Measurements from ENCODE around the gene RAB8B. TPM values are rescaled to one million over a fixed set of nuclear protein-coding genes. Genes with fewer than 3 reads are reported as not detected.
"Not testable (repeated sequence)": the region's sequence is repeated elsewhere in the genome, so short reads cannot be mapped to it uniquely, and the experiment has no call there.

RAB8B gene
- total and polyA plus RNA-seq, 3 donors from 2014 or later: 19.3 to 38.7 (median 20.8) TPM

GRCh38 chr15:63206079-63206478 lies 16.7 kb downstream of the RAB8B start:
- 88 to 92% methylated on average over 2 of the region's 2 CpGs for WGBS, 2 donors
- Histone ChIP-seq H3K9me3 (no peaks in the 10 kb centered on the region), H3K27me3 (no peaks in the 10 kb centered on the region), H3K36me3 (ENCODE audit: low read depth, missing control alignments) (no peaks in the 10 kb centered on the region), H3K4me1 (peaks cover 11% of the 10 kb centered on the region), H3K27ac (no peak overlapping the region), H3K4me3 (no peak overlapping the region)
- intact Hi-C loops (cut with DNase I; ENCODE audit: low total_unique reads): no loop called here
- TF ChIP-seq CTCF (IDR thresholded peaks at IDR 0.05) (no peak), POLR2A (IDR thresholded peaks at IDR 0.05) (no peak)
- DNase-seq: no peak

GRCh38 chr15:63208824-63209223 lies 19.4 kb downstream of the RAB8B start:
- intact Hi-C loops (cut with DNase I; ENCODE audit: low total_unique reads); H3K36me3 ChIP-seq (ENCODE audit: low read depth, missing control alignments); DNase-seq; H3K9me3 ChIP-seq; H3K27ac ChIP-seq; H3K4me3 ChIP-seq; H3K27me3 ChIP-seq: not testable (repeated sequence)
- whole genome bisulfite sequencing, 2 donors: 90 to 93% methylated on average over 12 of the region's 12 CpGs
- H3K4me1 ChIP-seq: peaks cover 20% of the 10 kb centered on the region

- H3K9me3 ChIP-seq: no peaks in the 10 kb centered on the region
- no peaks in the 10 kb centered on the region for H3K27me3 ChIP-seq
- peaks cover 20% of the 10 kb centered on the region for H3K4me1 ChIP-seq
- intact Hi-C loops (cut with DNase I; ENCODE audit: low total_unique reads): no loop called here
- H3K27ac ChIP-seq: peak overlapping the region in 1 of 2 donors; percentile 6
- no peak for DNase-seq
- H3K4me3 ChIP-seq: no peak overlapping the region
- TF ChIP-seq CTCF (IDR thresholded peaks at IDR 0.05) (no peak), POLR2A (IDR thresholded peaks at IDR 0.05) (no peak)
- WGBS, 2 donors: 64 to 68% methylated on average over 5 of the region's 5 CpGs
- H3K36me3 ChIP-seq (ENCODE audit: low read depth, missing control alignments): no peaks in the 10 kb centered on the region
Measured at GRCh38 chr15:63210151-63211091, 21.0 kb downstream of the RAB8B start.

- no peaks in the 10 kb centered on the region for H3K27me3 ChIP-seq
- intact Hi-C loops (cut with DNase I; ENCODE audit: low total_unique reads): no loop called here
- no peak overlapping the region for H3K4me3 ChIP-seq
- no peaks in the 10 kb centered on the region for H3K36me3 ChIP-seq (ENCODE audit: low read depth, missing control alignments)
- H3K4me1 ChIP-seq: peaks cover 20% of the 10 kb centered on the region
- DNase-seq: no peak
- WGBS, 2 donors: 57 to 58% methylated on average over 3 of the region's 3 CpGs
- no peak for TF ChIP-seq POLR2A (IDR thresholded peaks at IDR 0.05)
- TF ChIP-seq CTCF (IDR thresholded peaks at IDR 0.05): no peak
- H3K27ac ChIP-seq: peak overlapping the region in 1 of 2 donors; percentile 6
- no peaks in the 10 kb centered on the region for H3K9me3 ChIP-seq
Measured at GRCh38 chr15:63211092-63211490, 21.7 kb downstream of the RAB8B start.

DNA sequence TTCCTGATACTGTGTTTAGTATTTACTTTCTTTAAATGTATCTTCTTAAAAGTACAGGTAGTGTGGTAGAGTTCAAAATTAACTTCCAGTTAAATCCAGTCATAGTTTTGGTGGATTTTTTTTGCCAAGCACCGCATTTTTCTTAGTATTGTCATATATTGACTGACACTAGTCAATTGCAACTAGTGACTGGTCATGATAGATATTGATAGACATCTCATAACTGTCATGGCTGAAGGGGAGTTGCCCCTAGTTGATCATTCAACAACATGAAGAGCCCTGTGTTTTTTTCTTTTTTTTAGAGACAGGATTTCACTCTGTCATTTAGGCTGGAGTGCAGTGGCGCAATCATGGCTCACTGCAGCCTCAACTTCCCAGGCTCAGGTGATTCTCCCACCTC lies 22.1 kb downstream of the RAB8B start:
- no peak for DNase-seq
- no peak overlapping the region for H3K27ac ChIP-seq
- no peaks in the 10 kb centered on the region for H3K27me3 ChIP-seq
- H3K36me3 ChIP-seq (ENCODE audit: low read depth, missing control alignments): no peaks in the 10 kb centered on the region
- H3K4me3 ChIP-seq: no peak overlapping the region
- 98 to 100% methylated on average over 2 of the region's 2 CpGs for WGBS, 2 donors
- no peak for TF ChIP-seq CTCF (IDR thresholded peaks at IDR 0.05)
- TF ChIP-seq POLR2A (IDR thresholded peaks at IDR 0.05): no peak
- intact Hi-C loops (cut with DNase I; ENCODE audit: low total_unique reads): no loop called here
- H3K4me1 ChIP-seq: peaks cover 20% of the 10 kb centered on the region
- H3K9me3 ChIP-seq: no peaks in the 10 kb centered on the region

Measured in testis (tissue), 3 donors.